ENCODE measurements around the gene MACROD2.
"Not testable (repeated sequence)": the region's sequence is repeated elsewhere in the genome, so short reads cannot be mapped to it uniquely, and the experiment has no call there.

MACROD2 gene

GRCh38 chr20:14223806-14224205 is 228.5 kb downstream of the MACROD2 start:
- in situ Hi-C loops (cut with HindIII; ENCODE audit: low pct_ligation_motif_present, low pct_unique_long_range_greater_than_20kb, low sequenced_read_pairs) = no loop called here
- DNase-seq = no peak

GRCh38 chr20:14226051-14227049 is 231.0 kb downstream of the MACROD2 start:
- in situ Hi-C loops (cut with HindIII; ENCODE audit: low pct_ligation_motif_present, low pct_unique_long_range_greater_than_20kb, low sequenced_read_pairs); DNase-seq: not testable (repeated sequence)

DNA sequence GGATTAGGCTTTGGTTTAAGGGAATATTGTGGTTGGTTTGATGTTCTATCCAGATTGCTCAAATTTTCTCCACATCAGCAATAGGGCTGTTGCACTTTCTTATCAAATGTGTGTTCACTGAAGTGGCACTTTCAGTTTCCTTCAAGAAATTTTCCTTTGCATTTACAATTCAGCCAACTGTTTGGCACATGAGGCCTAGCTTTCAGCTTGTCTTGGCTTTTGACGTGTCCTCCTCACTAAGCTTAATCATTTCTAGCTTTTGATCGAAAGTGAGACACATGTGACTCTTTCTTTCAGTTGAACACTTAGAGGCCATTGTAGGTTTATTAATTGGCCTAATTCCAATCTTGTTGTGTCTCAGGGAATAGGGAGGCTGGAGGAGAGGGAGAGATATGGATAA is 237.3 kb downstream of the MACROD2 start:
- no peak for DNase-seq
- in situ Hi-C loops (cut with HindIII; ENCODE audit: low pct_ligation_motif_present, low pct_unique_long_range_greater_than_20kb, low sequenced_read_pairs) = no loop called here

DNA sequence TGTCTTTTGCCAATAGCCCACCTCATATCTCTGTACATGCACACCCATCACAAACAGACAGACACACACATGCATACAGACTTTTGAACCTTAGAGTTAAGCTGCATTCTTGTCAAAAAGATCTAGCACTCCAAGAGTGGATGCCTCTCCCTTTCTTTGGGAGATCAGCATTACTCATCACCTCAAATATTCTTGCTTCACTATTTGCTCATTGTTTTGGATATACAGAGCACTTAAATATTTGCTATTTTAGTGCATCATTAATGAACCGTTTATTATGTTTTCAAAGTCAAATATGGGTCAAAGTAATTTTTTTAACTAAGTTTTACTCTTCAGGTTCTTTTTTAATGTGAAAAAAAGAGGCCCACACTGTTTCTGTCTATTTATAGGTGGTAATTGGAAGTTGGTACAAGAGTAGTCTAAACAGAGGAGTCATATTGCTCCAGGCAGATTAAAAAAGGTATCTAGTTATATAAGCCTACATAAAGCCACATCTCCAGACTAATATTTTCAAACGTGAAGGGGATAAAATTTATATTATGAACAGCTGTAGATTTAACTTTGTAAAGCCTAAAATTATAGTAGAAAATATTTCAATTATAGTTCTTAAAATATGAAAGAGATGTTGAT is 239.5 kb downstream of the MACROD2 start:
- no peak for DNase-seq
- in situ Hi-C loops (cut with HindIII; ENCODE audit: low pct_ligation_motif_present, low pct_unique_long_range_greater_than_20kb, low sequenced_read_pairs) = no loop called here

DNA sequence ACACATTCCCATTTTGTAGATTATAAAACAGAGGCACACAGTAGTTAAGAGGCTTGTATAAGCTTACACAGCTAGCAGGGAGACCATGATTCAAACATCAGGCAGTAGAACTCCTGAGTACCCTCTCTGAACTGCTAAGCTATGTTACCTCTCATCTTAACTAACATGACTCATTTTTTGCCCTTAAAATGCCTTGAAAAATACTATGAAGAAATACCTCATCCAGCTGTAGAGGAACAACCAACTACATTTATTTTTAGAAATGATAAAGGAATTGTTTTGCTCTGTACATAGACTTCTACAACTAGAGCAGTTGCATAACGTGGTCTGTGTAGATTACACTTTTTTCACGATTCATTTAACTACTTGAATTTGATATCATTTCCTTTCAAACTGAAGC is 240.0 kb downstream of the MACROD2 start:
- DNase-seq = no peak
- in situ Hi-C loops (cut with HindIII; ENCODE audit: low pct_ligation_motif_present, low pct_unique_long_range_greater_than_20kb, low sequenced_read_pairs) = no loop called here

GRCh38 chr20:14245368-14245970 is 250.2 kb downstream of the MACROD2 start:
- in situ Hi-C loops (cut with HindIII; ENCODE audit: low pct_ligation_motif_present, low pct_unique_long_range_greater_than_20kb, low sequenced_read_pairs) = no loop called here
- no peak for DNase-seq

DNA sequence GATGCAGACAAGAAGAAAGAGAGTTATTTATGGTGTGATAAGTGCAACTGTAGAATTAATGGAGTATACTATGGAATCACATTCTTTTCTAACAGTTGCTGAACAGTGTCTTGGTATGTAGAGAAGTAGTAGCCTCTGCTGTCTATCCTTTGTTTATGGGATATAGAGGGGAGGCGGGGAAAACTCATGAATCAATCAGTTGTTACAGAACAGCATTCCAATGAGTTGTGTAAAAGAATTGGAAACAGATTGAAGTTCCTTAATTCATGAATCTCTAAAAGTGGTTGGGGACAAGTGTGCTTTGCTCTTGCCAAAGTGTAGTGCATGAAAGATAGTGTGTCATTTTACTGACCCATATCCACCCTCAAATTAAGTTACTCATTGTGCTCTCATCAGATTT is 264.4 kb downstream of the MACROD2 start:
- DNase-seq = no peak
- in situ Hi-C loops (cut with HindIII; ENCODE audit: low pct_ligation_motif_present, low pct_unique_long_range_greater_than_20kb, low sequenced_read_pairs) = no loop called here

- in situ Hi-C loops (cut with HindIII; ENCODE audit: low pct_ligation_motif_present, low pct_unique_long_range_greater_than_20kb, low sequenced_read_pairs) = no loop called here
Observed at GRCh38 chr20:14260367-14260766, 265.1 kb downstream of the MACROD2 start.

GRCh38 chr20:14264869-14265268 is 269.6 kb downstream of the MACROD2 start:
- peak; percentile 4 for DNase-seq
- in situ Hi-C loops (cut with HindIII; ENCODE audit: low pct_ligation_motif_present, low pct_unique_long_range_greater_than_20kb, low sequenced_read_pairs) = no loop called here

More at GRCh38 chr20:14260367-14260766, 265.1 kb downstream of the MACROD2 start:
- DNase-seq = no peak

DNA sequence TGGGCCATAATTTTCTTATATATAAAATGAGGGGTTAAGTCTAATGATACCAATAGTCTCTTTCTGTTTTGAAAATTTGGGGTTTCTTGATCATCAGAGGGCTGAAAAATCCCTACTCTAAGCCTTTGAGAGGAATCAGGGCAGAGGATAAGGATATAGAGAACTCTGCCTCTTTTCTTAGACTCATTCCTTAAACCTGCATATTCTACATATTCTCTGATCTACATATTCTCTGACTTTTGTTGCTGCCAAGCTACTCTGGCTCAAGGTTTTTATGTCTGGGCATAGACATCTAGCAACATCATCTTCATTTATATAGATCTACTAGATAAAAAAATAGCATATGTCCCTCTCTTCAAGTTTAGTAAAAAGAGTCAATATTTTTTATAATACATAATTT is 270.9 kb downstream of the MACROD2 start:
- in situ Hi-C loops (cut with HindIII; ENCODE audit: low pct_ligation_motif_present, low pct_unique_long_range_greater_than_20kb, low sequenced_read_pairs) = no loop called here
- DNase-seq = no peak

DNA sequence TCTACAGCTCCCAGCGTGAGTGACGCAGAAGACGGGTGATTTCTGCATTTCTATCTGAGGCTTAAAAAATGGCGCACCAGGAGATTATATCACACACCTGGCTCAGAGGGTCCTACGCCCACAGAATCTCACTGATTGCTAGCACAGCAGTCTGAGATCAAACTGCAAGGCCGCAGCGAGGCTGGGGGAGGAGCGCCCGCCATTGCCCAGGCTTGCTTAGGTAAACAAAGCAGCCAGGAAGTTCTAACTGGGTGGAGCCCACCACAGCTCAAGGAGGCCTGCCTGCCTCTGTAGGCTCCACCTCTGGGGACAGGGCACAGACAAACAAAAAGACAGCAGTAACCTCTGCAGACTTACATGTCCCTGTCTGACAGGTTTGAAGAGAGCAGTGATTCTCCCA is 275.4 kb downstream of the MACROD2 start:
- in situ Hi-C loops (cut with HindIII; ENCODE audit: low pct_ligation_motif_present, low pct_unique_long_range_greater_than_20kb, low sequenced_read_pairs); DNase-seq: not testable (repeated sequence)

- DNase-seq = no peak
- in situ Hi-C loops (cut with HindIII; ENCODE audit: low pct_ligation_motif_present, low pct_unique_long_range_greater_than_20kb, low sequenced_read_pairs) = no loop called here
Observed at GRCh38 chr20:14282140-14282539, 286.8 kb downstream of the MACROD2 start.

- in situ Hi-C loops (cut with HindIII; ENCODE audit: low pct_ligation_motif_present, low pct_unique_long_range_greater_than_20kb, low sequenced_read_pairs) = no loop called here
- no peak for DNase-seq
Observed at GRCh38 chr20:14284443-14284842, 289.1 kb downstream of the MACROD2 start.

- no peak for DNase-seq
- in situ Hi-C loops (cut with HindIII; ENCODE audit: low pct_ligation_motif_present, low pct_unique_long_range_greater_than_20kb, low sequenced_read_pairs) = no loop called here
Observed at GRCh38 chr20:14288341-14289330, 293.3 kb downstream of the MACROD2 start.

- in situ Hi-C loops (cut with HindIII; ENCODE audit: low pct_ligation_motif_present, low pct_unique_long_range_greater_than_20kb, low sequenced_read_pairs) = no loop called here
- DNase-seq = no peak
Observed at GRCh38 chr20:14291502-14291901, 296.2 kb downstream of the MACROD2 start.

- in situ Hi-C loops (cut with HindIII; ENCODE audit: low pct_ligation_motif_present, low pct_unique_long_range_greater_than_20kb, low sequenced_read_pairs) = no loop called here
- DNase-seq = no peak
Observed at GRCh38 chr20:14295238-14295637, 299.9 kb downstream of the MACROD2 start.

DNA sequence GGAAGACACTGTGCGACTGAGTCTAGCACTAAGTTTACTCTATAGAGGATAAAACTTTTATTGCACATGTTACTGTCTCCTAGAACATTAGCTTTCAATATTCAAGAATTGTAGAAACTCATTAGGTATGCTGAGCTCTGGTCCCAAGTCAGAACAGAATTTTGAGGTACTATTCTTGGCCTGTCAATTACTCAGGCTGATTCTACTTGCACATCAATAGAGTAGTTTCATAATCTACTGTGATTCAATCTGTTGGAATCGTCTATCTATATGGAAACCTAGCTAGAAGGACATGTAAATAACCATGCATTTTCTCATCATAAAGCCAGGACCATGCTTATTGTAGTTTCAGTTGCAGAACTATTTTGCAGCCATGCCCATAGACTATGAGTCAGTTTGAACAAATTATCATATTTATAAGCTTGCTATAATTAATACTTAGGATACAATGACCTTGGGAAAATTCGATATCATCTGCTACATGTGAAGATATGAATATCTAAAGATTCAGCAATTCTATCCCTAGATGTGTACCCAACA is 300.5 kb downstream of the MACROD2 start:
- in situ Hi-C loops (cut with HindIII; ENCODE audit: low pct_ligation_motif_present, low pct_unique_long_range_greater_than_20kb, low sequenced_read_pairs) = no loop called here
- no peak for DNase-seq

DNA sequence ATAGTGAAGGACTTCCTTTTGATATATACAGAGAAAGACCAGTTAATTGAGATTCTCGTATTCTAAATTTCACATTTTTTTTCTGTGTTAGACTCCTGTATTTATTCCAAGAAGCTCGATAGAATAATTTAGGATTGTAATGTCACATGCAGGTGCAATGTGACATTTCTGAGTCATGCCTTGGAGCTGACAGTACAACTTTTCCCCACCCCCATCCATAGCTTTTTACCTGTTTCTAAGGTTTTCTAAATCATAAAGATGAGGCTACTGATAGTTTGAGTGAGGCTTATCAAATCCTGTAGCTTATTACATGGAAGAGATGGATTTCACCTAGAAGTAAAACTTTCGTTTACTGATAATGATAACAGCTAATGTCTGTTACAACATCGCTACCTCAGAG is 304.5 kb downstream of the MACROD2 start:
- in situ Hi-C loops (cut with HindIII; ENCODE audit: low pct_ligation_motif_present, low pct_unique_long_range_greater_than_20kb, low sequenced_read_pairs) = no loop called here
- no peak for DNase-seq

All from ACHN (cell line).